ENCODE data around the gene AMDHD1.

AMDHD1 gene

DNA sequence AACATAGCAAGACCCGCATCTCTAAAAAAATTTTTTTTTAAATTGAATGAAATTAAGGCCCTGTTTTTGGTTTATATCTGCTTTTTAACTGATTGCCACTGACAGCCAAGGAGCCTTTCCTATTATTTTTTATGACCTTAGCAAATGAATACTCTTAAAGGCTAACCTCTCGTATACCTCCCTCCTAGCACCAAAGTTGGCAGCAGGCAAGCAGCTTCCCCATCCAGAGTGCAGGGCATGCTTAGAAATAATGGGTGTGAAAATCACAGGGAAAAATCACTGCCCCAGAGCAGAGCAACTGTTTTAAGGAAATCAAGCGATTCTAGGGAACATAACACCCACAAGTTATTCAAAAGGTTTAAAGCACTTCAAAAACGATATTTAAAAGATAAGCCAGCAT lies 32.4 kb downstream of the AMDHD1 start:
- ChIA-PET CTCF (no interaction called here), POLR2A (no interaction called here)
- 100% methylated on average over 1 of the region's 4 CpGs for WGBS (ENCODE audit: insufficient coverage)
- H3K4me1 ChIP-seq (ENCODE audit: control extremely low read depth in 1 of 4, control insufficient read depth in 4 of 4, insufficient read depth in 4 of 4, low read length in 3 of 4): no peaks in the 10 kb centered on the region
- H3K36me3 ChIP-seq (ENCODE audit: control insufficient read depth in 4 of 4, insufficient read depth in 4 of 4, low read length in 3 of 4): no peaks in the 10 kb centered on the region
- H3K27me3 ChIP-seq (replicated peaks in 2 of 5; ENCODE audit: control insufficient read depth in 4 of 5, insufficient read depth in 5 of 5, low read length in 4 of 5): no peaks in the 10 kb centered on the region
- no peak overlapping the region for H3K27ac ChIP-seq (ENCODE audit: insufficient read depth in 1 of 2, low read depth in 1 of 2, low read length in 2 of 2, poor library complexity in 1 of 2, severe bottlenecking in 2 of 2)
- H3K4me3 ChIP-seq (ENCODE audit: control insufficient read depth in 1 of 7, extremely low read depth in 1 of 7, insufficient read depth in 4 of 7, low read depth in 2 of 7, low read length in 6 of 7): no peak overlapping the region
- no peaks in the 10 kb centered on the region for H3K9me3 ChIP-seq (ENCODE audit: control extremely low read depth in 1 of 5, control insufficient read depth in 4 of 5, insufficient read depth in 2 of 5, low read depth in 1 of 5, low read length in 4 of 5)
- DNase-seq: no peak

DNA sequence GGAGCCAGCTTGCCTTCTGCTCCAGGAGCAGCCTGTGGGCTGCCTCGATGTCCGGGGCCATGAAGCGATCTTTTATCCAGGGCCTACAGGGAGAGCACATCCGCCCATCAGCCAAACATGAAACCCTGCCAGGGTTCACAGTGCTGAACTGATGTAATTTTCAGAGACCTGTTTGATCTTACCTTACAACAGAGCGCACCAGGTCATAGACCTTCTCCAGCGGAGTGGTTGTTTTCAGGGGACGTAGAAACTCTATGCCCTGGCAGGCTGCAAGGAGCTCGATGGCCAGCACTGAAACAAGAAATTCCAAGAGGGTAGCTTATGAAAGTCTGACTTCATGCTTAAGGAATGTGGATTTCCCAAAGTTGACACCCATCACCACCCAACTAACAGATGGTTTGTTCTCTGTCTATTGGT lies 33.3 kb downstream of the AMDHD1 start:
- no peaks in the 10 kb centered on the region for H3K36me3 ChIP-seq (ENCODE audit: control insufficient read depth in 4 of 4, insufficient read depth in 4 of 4, low read length in 3 of 4)

DNA sequence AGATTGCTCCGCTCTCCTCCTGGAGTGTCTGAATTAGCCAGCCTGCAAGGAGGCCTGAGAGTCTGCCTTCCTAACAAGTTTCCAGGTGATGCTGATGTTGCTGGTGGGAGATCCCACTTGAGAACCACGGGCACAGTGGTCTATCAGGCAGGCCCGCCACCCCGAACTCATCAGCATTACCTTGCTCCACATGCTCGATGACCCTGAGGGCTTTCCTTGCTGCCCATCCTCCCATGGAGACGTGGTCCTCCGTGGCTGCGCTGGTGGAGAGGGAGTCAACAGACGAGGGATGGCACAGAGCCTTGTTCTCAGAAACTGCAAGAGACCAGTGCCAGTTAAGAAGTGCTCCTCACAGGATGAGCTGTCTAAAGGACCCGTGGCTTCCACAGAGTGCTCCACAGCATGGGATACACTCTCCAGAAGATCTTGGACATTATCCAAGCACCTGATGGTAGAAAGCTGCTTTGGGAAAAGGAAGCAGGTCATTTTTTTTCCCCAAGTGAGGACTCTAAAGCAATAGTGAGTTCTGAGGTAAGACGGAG lies 34.7 kb downstream of the AMDHD1 start:
- H3K4me1 ChIP-seq (ENCODE audit: control extremely low read depth in 1 of 4, control insufficient read depth in 4 of 4, insufficient read depth in 4 of 4, low read length in 3 of 4): no peaks in the 10 kb centered on the region
- CTCF ChIA-PET: interaction anchor here (0.9 to 1.0 kb wide), 2 partner anchors 59 to 547 kb away, joined by 3 to 5 read pairs; no protein-coding TSS in a partner anchor
- DNase-seq: no peak
- POLR2A ChIA-PET: interaction anchor here (0.6 kb wide), 1 partner anchor 35 kb away, joined by 3 read pairs; no protein-coding TSS in a partner anchor
- no peaks in the 10 kb centered on the region for H3K36me3 ChIP-seq (ENCODE audit: control insufficient read depth in 4 of 4, insufficient read depth in 4 of 4, low read length in 3 of 4)
- no peaks in the 10 kb centered on the region for H3K9me3 ChIP-seq (ENCODE audit: control extremely low read depth in 1 of 5, control insufficient read depth in 4 of 5, insufficient read depth in 2 of 5, low read depth in 1 of 5, low read length in 4 of 5)
- H3K27me3 ChIP-seq (replicated peaks in 2 of 5; ENCODE audit: control insufficient read depth in 4 of 5, insufficient read depth in 5 of 5, low read length in 4 of 5): no peaks in the 10 kb centered on the region
- H3K27ac ChIP-seq (ENCODE audit: insufficient read depth in 1 of 2, low read depth in 1 of 2, low read length in 2 of 2, poor library complexity in 1 of 2, severe bottlenecking in 2 of 2): no peak overlapping the region
- 92% methylated on average over 11 of the region's 11 CpGs for WGBS (ENCODE audit: insufficient coverage)
- H3K4me3 ChIP-seq (ENCODE audit: control insufficient read depth in 1 of 7, extremely low read depth in 1 of 7, insufficient read depth in 4 of 7, low read depth in 2 of 7, low read length in 6 of 7): no peak overlapping the region

More for the DNA sequence above, 33.3 kb downstream of the AMDHD1 start:
- Histone ChIP-seq H3K27ac (ENCODE audit: insufficient read depth in 1 of 2, low read depth in 1 of 2, low read length in 2 of 2, poor library complexity in 1 of 2, severe bottlenecking in 2 of 2) (no peak overlapping the region), H3K4me1 (ENCODE audit: control extremely low read depth in 1 of 4, control insufficient read depth in 4 of 4, insufficient read depth in 4 of 4, low read length in 3 of 4) (no peaks in the 10 kb centered on the region), H3K9me3 (ENCODE audit: control extremely low read depth in 1 of 5, control insufficient read depth in 4 of 5, insufficient read depth in 2 of 5, low read depth in 1 of 5, low read length in 4 of 5) (no peaks in the 10 kb centered on the region), H3K4me3 (ENCODE audit: control insufficient read depth in 1 of 7, extremely low read depth in 1 of 7, insufficient read depth in 4 of 7, low read depth in 2 of 7, low read length in 6 of 7) (no peak overlapping the region), H3K27me3 (replicated peaks in 2 of 5; ENCODE audit: control insufficient read depth in 4 of 5, insufficient read depth in 5 of 5, low read length in 4 of 5) (no peaks in the 10 kb centered on the region)
- no peak for DNase-seq
- ChIA-PET POLR2A (no interaction called here), CTCF (interaction anchor here (1.1 kb wide), 1 partner anchor 22 kb away, joined by 3 read pairs; no protein-coding TSS in a partner anchor)
- WGBS (ENCODE audit: insufficient coverage): 100% methylated on average over 7 of the region's 8 CpGs

DNA sequence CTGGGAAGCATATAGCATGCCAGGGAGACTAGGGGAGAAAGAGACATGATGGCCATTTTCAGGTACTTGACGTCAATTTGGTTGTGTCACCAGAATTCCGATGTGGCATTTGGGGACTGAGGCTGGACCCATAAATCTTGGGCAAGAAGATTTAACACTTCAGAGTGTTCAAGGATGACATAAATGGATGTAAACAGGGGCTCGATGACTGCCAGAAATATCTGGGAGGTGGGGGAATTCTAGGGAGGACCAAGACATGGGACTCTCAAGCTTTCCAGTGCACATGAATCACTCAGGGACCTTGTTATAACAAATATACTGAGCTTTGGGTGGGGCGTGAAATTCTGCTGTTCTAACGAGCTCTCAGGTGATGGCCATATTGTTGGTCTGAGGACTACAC lies 35.2 kb downstream of the AMDHD1 start:
- WGBS (ENCODE audit: insufficient coverage): 100% methylated on average over 5 of the region's 5 CpGs
- Histone ChIP-seq H3K27ac (ENCODE audit: insufficient read depth in 1 of 2, low read depth in 1 of 2, low read length in 2 of 2, poor library complexity in 1 of 2, severe bottlenecking in 2 of 2) (no peak overlapping the region), H3K27me3 (replicated peaks in 2 of 5; ENCODE audit: control insufficient read depth in 4 of 5, insufficient read depth in 5 of 5, low read length in 4 of 5) (no peaks in the 10 kb centered on the region), H3K4me3 (ENCODE audit: control insufficient read depth in 1 of 7, extremely low read depth in 1 of 7, insufficient read depth in 4 of 7, low read depth in 2 of 7, low read length in 6 of 7) (no peak overlapping the region), H3K4me1 (ENCODE audit: control extremely low read depth in 1 of 4, control insufficient read depth in 4 of 4, insufficient read depth in 4 of 4, low read length in 3 of 4) (no peaks in the 10 kb centered on the region), H3K9me3 (ENCODE audit: control extremely low read depth in 1 of 5, control insufficient read depth in 4 of 5, insufficient read depth in 2 of 5, low read depth in 1 of 5, low read length in 4 of 5) (no peaks in the 10 kb centered on the region), H3K36me3 (ENCODE audit: control insufficient read depth in 4 of 4, insufficient read depth in 4 of 4, low read length in 3 of 4) (no peaks in the 10 kb centered on the region)
- POLR2A ChIA-PET: interaction anchor here (0.6 kb wide), 1 partner anchor 34 kb away, joined by 3 read pairs; no protein-coding TSS in a partner anchor
- no peak for DNase-seq
- CTCF ChIA-PET: interaction anchor here (0.9 to 1.0 kb wide), 2 partner anchors 59 to 547 kb away, joined by 3 to 5 read pairs; no protein-coding TSS in a partner anchor

DNA sequence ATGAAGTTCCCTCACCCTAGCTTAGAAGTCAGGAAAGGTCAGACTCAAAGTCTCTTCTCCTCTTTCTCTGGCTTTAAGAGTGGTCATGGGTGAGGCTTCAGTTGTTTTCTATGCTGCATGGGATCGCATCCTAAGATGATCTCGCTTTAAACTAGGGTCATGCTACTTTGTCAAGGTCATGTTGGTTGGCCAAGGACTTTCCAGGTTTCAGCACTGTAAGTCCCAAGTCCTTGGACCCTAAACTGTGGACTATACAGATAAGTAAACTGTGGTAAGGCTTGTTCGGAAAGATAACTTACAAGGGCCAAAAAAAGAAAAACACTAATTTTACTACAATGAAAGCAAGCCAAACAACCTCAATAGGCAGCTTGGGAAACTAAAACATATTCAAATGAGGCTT lies 35.6 kb downstream of the AMDHD1 start:
- H3K9me3 ChIP-seq (ENCODE audit: control extremely low read depth in 1 of 5, control insufficient read depth in 4 of 5, insufficient read depth in 2 of 5, low read depth in 1 of 5, low read length in 4 of 5): no peaks in the 10 kb centered on the region
- no peak for DNase-seq
- H3K27me3 ChIP-seq (replicated peaks in 2 of 5; ENCODE audit: control insufficient read depth in 4 of 5, insufficient read depth in 5 of 5, low read length in 4 of 5): no peaks in the 10 kb centered on the region
- no peaks in the 10 kb centered on the region for H3K36me3 ChIP-seq (ENCODE audit: control insufficient read depth in 4 of 4, insufficient read depth in 4 of 4, low read length in 3 of 4)
- POLR2A ChIA-PET: no interaction called here
- H3K4me3 ChIP-seq (ENCODE audit: control insufficient read depth in 1 of 7, extremely low read depth in 1 of 7, insufficient read depth in 4 of 7, low read depth in 2 of 7, low read length in 6 of 7): no peak overlapping the region
- CTCF ChIA-PET: interaction anchor here (0.9 kb wide), 1 partner anchor 60 kb away, joined by 3 read pairs; no protein-coding TSS in a partner anchor
- no peaks in the 10 kb centered on the region for H3K4me1 ChIP-seq (ENCODE audit: control extremely low read depth in 1 of 4, control insufficient read depth in 4 of 4, insufficient read depth in 4 of 4, low read length in 3 of 4)
- 100% methylated on average over 2 of the region's 3 CpGs for WGBS (ENCODE audit: insufficient coverage)
- no peak overlapping the region for H3K27ac ChIP-seq (ENCODE audit: insufficient read depth in 1 of 2, low read depth in 1 of 2, low read length in 2 of 2, poor library complexity in 1 of 2, severe bottlenecking in 2 of 2)

DNA sequence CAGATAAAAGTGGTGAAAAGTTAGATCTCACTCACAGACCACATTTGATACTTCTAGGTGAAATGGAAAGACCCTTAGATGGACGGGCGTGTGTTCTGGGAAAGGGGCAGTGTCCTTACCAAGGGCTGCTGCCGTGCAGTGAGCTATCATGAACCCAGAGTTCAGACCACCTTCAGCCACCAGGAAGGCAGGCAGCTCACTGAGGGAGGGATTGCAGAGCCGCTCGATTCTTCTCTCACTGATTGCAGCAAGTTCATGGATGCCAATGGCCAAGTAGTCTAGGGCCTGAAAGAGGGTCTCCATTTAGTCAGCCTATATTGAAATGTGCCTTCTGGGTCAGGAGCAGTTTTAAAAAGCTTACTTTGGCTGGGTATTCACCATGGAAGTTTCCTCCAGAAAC lies 37.3 kb downstream of the AMDHD1 start:
- CTCF ChIA-PET: interaction anchor here (1.3 kb wide), 1 partner anchor 18 kb away, joined by 5 read pairs; no protein-coding TSS in a partner anchor
- Histone ChIP-seq H3K36me3 (ENCODE audit: control insufficient read depth in 4 of 4, insufficient read depth in 4 of 4, low read length in 3 of 4) (no peaks in the 10 kb centered on the region), H3K4me1 (ENCODE audit: control extremely low read depth in 1 of 4, control insufficient read depth in 4 of 4, insufficient read depth in 4 of 4, low read length in 3 of 4) (no peaks in the 10 kb centered on the region), H3K27ac (ENCODE audit: insufficient read depth in 1 of 2, low read depth in 1 of 2, low read length in 2 of 2, poor library complexity in 1 of 2, severe bottlenecking in 2 of 2) (no peak overlapping the region), H3K4me3 (ENCODE audit: control insufficient read depth in 1 of 7, extremely low read depth in 1 of 7, insufficient read depth in 4 of 7, low read depth in 2 of 7, low read length in 6 of 7) (no peak overlapping the region), H3K9me3 (ENCODE audit: control extremely low read depth in 1 of 5, control insufficient read depth in 4 of 5, insufficient read depth in 2 of 5, low read depth in 1 of 5, low read length in 4 of 5) (no peaks in the 10 kb centered on the region), H3K27me3 (replicated peaks in 2 of 5; ENCODE audit: control insufficient read depth in 4 of 5, insufficient read depth in 5 of 5, low read length in 4 of 5) (no peaks in the 10 kb centered on the region)
- POLR2A ChIA-PET: no interaction called here
- no peak for DNase-seq
- WGBS (ENCODE audit: insufficient coverage): 97% methylated on average over 5 of the region's 5 CpGs

DNA sequence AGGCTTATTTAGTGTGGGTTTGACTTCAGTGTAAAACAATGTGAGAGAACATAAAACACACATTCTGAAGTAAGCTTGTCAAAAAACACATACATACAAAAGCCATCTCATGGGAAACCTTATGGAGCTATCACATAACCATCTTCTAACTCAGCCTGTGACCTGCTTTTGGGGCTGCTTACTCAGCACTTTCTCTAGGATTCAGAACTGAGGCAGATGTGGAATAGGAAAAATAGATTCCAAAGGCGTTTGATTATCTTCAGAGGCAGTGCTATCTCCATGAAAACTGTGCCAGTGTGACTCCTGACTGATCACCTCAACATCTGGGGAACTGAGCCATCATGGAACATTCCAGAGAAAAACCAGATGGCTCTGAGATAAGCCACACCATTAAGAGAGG lies 39.5 kb downstream of the AMDHD1 start:
- WGBS (ENCODE audit: insufficient coverage): 88% methylated on average over 1 of the region's 1 CpG
- ChIA-PET CTCF (no interaction called here), POLR2A (no interaction called here)
- Histone ChIP-seq H3K4me1 (ENCODE audit: control extremely low read depth in 1 of 4, control insufficient read depth in 4 of 4, insufficient read depth in 4 of 4, low read length in 3 of 4) (no peaks in the 10 kb centered on the region), H3K4me3 (ENCODE audit: control insufficient read depth in 1 of 7, extremely low read depth in 1 of 7, insufficient read depth in 4 of 7, low read depth in 2 of 7, low read length in 6 of 7) (no peak overlapping the region), H3K36me3 (ENCODE audit: control insufficient read depth in 4 of 4, insufficient read depth in 4 of 4, low read length in 3 of 4) (no peaks in the 10 kb centered on the region), H3K27me3 (replicated peaks in 2 of 5; ENCODE audit: control insufficient read depth in 4 of 5, insufficient read depth in 5 of 5, low read length in 4 of 5) (no peaks in the 10 kb centered on the region), H3K27ac (ENCODE audit: insufficient read depth in 1 of 2, low read depth in 1 of 2, low read length in 2 of 2, poor library complexity in 1 of 2, severe bottlenecking in 2 of 2) (no peak overlapping the region), H3K9me3 (ENCODE audit: control extremely low read depth in 1 of 5, control insufficient read depth in 4 of 5, insufficient read depth in 2 of 5, low read depth in 1 of 5, low read length in 4 of 5) (no peaks in the 10 kb centered on the region)
- DNase-seq: no peak

All from common myeloid progenitor, CD34-positive (primary cell).